Measurements from ENCODE around the gene COL13A1.

GRCh38 chr10:69996611-69997010, 194.9 kb downstream of the COL13A1 start:
- TF ChIP-seq CTCF (IDR thresholded peaks at IDR 0.05; ENCODE audit: insufficient read depth, low read depth, low read length) (no peak), EZH2 (IDR thresholded peaks at IDR 0.05; ENCODE audit: insufficient read depth, low read length) (no peak)

Measured in astrocyte (in vitro differentiated cells and primary cell).